Measurements from ENCODE around the gene KNDC1.
"Not testable (repeated sequence)": the region's sequence is repeated elsewhere in the genome, so short reads cannot be mapped to it uniquely, and the experiment has no call there.

Gene KNDC1

DNA sequence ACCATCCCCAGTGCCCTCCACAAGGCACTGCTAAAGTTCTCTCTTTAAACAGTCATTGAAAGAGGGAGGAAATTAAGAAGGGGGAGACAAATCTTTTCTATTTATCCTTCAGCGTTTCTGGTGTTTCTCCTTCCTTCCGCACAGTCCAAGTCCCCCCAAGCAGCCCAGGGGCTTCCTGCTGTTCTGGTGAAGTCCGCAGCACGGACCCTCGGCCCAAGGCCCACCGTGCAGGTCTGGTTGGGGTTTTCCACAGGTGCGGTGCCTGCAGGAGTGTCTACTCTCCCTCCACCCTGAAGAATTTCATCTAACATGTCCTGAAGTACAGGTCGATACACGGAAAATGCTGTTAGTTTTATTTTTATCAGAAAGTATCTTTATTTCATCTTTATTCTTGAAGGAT, 34.1 kb upstream of the KNDC1 start:
- no peak for DNase-seq

DNA sequence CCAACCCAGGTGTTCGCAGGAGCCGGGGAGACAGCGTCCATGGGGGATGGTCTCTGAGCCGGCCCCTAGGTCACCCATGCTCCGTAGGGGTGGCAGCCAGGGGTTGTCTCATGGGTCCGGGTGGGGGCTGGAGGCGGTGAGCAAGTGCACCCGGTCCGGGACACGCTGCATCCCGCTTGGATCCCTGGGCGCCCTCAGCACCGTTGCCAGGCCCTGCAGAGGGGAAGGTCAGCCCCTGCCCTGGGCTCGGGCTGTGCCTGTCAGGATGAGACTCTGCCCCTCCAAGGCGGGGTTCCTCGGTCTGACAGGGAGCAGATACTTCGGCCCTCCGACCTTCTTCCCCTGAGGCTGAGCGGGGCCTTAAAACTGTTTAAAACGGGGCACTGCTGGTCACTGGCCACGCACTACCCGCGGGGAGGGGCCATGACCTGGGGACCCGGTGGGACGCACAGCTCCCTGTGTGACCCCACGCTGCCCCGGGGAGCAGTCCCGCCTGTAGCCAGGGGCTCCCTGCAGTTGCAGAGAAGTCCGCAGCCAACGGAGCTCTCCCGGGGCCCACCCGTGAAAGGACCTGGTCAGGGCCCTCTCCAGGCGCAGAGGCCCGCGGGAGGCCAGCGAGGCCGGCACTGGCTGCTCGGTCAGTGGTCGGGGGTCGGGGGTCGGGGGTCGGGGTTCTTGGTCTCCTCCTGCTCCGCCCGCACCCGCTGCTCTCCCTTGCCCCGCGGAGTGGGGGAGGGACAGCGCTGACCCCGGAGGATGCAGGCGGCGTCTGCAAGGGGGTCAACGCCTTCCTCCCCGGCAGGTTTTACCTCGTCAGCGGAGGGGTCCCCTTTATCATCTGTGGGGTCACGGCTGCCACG, 33.4 kb upstream of the KNDC1 start:
- no peak for DNase-seq

DNA sequence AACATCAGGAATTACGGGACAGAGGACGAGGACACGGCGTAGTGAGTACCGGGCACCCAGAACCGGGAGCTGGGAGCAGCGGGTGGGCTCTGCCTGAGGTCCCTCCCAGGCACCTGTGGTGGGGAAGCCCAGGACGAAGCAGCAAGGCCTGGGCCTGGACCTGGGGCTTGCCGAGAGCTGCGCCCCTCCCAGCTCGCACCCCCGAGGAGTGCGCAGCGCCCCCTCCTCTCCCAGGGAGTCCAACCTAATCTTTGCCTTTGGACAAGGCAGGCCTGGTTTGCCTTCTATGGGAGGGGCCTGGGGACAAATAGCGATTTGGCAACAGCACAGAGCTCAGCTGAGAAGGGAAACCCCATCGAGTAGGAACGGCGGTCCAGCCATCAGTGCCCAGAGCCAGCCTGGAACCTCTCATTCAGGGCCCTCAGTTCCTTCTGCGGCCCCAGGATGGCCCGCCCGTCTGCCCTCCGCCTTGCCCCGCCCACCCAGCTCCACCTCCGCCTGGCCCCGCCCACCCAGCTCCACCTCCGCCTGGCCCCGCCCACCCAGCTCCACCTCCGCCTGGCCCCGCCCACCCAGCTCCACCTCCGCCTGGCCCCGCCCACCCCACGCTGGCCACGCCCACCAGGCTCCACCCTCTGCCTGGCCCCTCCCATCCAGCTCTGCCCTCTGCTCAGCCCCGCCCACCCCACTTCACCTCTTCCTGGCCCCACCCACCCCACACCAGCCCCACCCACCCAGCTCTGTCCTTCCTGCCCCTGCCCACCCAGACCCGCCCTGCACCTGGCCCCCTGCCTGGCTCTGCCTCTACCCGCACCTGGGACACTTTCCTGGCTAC, 32.5 kb upstream of the KNDC1 start:
- no peak for DNase-seq

DNA sequence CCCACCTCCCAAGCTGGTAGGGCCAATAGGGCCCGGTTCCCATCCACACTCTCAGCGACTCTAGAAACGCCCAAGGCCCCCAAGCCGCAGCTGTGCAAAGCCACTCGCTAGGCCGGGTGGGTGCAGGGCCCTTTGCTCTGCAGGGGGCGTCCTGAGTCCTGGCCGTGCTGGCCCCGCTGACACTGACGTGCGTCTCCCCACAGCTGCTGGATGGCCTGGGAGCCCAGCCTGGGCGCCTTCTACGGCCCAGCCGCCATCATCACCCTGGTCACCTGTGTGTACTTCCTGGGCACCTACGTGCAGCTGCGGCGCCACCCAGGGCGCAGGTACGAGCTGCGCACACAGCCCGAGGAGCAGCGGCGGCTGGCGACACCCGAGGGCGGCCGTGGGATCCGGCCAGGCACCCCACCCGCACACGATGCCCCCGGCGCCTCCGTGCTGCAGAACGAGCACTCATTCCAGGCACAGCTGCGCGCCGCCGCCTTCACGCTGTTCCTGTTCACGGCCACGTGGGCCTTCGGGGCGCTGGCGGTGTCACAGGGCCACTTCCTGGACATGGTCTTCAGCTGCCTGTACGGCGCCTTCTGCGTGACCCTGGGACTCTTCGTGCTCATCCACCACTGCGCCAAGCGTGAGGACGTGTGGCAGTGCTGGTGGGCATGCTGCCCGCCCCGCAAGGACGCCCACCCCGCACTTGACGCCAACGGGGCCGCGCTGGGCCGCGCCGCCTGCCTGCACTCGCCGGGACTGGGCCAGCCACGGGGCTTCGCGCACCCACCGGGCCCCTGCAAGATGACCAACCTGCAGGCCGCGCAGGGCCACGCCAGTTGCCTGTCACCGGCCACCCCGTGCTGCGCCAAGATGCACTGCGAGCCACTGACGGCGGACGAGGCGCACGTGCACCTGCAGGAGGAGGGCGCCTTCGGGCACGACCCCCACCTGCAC, 31.6 kb upstream of the KNDC1 start:
- no peak for DNase-seq

DNA sequence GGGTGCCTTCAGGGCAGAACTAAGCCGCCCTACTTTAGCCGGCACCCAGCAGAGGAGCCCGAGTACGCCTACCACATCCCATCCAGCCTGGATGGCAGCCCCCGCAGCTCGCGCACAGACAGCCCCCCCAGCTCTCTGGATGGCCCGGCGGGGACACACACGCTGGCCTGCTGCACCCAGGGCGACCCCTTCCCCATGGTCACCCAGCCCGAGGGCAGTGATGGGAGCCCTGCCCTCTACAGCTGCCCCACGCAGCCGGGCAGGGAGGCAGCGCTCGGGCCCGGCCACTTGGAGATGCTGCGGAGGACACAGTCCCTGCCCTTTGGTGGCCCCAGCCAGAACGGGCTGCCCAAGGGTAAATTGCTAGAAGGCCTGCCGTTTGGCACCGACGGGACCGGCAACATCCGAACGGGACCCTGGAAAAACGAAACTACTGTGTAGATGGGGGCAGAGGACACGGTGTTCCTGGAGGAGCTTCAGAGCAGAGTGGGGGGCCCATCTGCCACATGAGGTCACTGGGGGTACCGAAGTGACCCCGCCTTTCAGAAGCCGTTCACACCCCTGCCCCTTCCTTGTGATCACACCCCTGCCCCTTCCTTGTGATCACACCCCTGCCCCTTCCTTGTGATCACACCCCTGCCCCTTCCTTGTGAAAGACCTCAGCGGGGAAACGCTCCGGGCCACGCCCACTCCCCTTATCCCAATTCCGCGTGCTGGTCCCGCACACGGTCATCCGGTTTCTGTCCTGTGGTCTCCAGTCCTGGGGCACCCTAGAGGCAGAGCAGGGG, 30.8 kb upstream of the KNDC1 start:
- no peak for DNase-seq

DNA sequence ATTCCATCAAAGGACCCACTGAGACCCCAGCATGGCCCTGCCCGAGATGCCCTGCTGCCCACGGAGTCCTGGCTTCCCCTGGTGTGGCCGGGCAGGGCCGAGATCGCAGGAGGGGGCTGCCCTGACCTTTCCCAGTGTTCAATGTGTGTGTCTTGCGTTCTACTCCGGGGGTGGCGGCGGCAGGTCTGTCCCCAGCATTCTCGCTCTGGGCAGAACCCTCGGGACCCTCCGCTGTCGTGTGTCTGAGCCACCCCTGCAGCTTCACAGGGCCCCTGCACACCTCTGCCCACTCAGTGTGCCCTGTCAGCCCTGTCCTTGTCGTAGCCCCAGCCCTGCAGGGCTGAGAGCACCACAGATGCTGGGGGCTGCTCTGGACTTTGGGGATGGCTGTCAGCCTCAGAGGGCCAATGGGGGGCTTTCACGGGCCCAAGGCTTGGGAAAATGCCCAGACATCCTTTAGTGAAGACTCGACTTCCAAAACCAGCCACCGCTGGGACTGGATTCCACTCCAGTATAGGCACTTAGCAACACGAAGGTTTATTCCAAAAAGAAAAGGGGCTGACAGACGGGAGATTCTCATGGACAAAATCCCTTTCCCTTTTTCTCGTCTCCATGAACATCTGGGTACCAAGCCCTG, 30.0 kb upstream of the KNDC1 start:
- no peak for DNase-seq

DNA sequence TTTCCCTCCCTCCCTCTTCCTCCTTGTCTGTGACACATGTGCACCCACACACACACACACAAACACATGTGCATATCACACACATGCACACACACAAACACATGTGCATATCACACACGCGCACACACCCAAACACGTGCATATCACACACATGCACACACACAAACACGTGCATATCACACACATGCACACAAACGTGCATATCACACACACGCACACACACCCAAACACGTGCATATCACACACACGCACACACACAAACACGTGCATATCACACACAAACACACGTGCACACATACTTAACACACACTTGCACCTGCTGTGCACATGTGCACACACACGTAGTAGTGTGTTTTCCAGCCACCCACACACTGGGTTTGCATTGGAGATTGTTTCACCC, 29.4 kb upstream of the KNDC1 start:
- DNase-seq: no peak

DNA sequence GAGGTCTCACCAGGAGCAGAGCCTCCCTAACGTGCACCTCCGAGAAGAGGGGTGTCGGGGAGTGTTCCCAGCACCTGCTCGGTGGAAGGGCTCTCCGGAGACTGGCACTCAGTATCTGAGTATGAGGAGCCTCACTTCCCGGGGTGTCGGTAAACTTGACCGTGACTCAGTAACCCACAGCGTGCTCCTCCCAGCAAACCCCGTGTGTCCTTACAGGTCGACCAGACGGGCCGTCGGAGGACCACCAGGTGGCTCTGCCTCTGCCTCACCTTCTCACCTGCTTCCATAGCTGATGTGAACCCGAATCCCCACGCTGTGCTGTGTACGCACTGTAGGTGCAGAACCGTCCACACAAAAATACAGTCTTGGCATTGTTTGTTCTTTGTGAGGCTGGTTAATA, 29.0 kb upstream of the KNDC1 start:
- no peak for DNase-seq

DNA sequence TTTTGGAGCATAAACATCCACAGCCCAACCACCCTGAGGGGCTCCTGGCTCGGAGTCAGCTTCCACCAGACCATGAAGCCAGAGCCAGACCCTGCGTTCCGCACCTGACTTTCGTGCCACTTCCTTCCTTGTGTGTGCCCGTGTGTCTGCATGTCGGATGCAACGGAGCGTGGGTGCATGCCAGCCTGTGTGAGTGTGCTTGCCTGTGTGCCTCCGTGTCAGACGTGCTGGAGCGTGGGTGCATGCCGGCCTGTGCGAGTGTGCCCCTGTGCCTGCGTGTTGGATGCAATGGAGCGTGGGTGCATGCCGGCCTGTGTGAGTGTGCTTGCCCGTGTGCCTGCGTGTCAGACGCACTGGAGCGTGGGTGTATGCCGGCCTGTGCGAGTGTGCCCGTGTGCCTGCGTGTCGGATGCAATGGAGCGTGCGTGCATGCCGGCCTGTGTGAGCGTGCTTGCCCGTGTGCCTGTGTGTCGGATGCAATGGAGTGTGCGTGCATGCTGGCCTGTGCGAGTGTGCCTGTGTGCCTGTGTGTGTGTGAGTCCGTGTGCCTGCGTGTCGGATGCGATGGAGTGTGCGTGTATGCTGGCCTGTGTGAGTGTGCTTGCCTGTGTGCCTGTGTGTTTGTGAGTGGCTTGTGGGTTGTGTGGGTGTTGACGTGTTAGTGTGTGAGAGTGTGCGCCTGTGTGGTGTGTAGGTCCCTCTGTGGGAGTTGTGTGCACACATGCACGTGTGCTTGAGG, 28.1 kb upstream of the KNDC1 start:
- no peak for DNase-seq

DNA sequence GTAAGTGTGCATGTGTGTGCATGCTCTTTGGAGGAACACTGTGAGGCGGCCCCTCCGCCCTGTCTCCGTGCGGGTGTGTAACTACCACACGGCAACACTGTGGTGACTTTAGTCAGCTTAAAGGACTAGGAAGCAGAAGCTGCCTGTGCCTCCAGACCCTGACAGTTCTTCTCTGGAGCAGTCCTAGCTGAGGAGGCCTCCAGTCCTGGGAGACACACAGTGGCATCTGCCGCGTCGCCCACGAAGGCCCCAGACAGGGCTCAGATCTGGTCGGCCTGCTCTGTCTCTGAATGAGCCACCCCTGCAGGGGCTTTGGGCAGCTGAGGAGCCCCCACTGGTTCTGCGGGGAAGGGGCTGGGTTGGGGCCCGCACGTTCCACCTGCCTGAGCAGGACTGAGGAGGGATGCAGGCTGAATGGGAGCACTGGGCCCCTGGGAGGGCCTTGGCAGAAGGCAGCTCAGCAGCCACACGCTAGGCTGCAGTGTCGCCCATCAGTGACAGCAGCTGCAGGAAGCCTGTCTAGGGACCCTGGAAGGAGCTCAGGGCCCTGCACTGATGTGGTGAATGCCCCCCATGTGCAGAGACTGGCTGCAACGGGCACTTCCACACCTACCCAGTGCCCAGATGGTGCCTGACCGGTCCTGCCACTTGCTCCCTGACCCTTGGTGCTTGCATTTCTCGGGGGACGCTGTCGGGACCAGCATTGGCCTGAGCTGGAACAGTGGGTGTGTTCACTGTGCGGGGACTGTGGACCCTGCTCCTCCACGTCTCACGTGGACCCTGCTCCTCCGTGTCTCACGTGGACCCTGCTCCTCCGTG, 27.3 kb upstream of the KNDC1 start:
- DNase-seq: no peak

DNA sequence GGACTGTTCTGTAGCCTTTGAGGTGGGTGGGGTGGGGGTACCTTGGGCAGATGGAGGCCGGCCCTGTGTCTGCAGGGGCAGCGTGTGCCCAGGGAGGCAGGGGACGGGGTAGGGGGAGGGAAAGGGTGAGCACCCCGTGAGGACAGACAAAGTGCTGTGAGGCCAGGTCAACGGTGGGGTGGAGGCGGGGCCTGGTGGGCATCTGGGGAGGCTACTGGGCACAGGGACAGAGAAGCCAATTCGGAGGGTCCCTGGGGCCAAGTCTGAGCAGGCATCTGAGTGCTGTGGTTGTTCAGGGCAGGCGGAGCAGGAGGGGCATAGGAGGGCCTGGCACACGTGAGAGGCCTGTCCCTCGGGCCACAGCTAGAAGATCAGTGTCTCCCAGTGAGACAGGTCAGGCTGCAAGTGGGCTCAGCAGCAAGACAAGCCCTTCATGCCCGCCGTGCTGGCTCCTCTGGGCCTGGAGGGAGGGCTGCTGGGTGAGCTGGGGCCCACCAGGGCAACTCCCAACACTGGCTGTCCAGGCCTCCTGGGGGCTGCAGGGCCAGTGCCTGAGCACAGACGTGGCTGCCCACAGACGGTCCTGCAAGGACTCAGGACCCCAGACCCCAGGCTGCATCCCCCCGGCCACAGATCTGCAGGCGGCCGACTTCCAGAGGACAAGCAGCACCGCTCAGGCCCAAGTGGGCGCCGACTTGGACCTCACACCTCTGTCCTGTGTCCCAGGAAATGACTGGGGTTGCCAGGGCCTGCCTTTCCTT, 26.4 kb upstream of the KNDC1 start:
- no peak for DNase-seq

DNA sequence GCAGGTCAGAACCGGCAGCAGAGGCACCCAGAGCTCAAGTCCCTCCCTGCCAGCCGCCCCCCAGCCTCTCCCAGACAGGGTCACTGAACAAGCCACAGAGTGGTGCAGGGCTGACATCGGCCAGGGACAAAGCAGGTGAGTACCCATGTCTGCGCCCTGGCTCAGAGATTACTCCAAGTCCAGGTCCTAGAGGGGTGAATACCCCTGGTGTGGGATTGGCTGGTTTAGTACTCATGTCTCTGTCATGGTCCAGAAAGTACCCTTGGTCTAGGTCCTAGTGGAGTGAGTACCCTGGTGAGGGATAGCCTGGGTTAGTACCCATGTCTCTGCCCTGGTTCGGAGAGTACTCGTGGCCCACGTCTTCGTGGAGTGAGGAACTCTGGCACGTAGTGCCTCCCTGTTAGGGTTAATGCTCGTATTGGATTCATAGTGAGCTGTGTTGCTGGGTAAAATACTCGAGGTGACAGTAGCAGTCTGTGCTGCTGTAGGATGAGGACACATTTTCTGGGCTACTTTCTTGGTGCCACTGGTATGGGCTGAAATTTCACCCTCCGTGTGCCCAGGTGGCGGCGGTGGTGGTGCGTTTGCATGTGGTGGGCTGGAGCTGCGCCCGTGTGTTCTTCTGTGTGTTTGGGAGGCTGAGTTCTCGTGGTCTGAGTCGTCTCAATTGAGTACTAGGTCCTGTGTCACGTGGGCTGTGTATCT, 25.5 kb upstream of the KNDC1 start:
- no peak for DNase-seq

DNA sequence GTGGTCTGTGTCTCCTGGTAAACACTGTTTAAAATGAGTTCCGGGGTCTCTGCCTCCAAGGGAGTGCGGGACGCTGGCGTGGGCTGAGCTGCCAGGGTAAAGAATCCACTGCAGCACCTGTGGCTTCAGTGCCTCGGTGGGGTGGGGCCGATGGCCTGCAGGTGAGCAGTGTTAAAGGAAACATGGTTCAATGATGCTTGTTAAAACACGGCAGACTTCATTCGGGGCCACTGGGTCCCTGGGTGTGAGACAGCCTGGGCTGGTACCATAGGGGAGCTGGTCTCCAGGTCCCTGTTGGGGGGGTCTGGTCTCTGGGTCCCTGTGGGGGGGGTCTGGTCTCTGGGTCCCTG, 24.9 kb upstream of the KNDC1 start:
- DNase-seq: no peak

DNA sequence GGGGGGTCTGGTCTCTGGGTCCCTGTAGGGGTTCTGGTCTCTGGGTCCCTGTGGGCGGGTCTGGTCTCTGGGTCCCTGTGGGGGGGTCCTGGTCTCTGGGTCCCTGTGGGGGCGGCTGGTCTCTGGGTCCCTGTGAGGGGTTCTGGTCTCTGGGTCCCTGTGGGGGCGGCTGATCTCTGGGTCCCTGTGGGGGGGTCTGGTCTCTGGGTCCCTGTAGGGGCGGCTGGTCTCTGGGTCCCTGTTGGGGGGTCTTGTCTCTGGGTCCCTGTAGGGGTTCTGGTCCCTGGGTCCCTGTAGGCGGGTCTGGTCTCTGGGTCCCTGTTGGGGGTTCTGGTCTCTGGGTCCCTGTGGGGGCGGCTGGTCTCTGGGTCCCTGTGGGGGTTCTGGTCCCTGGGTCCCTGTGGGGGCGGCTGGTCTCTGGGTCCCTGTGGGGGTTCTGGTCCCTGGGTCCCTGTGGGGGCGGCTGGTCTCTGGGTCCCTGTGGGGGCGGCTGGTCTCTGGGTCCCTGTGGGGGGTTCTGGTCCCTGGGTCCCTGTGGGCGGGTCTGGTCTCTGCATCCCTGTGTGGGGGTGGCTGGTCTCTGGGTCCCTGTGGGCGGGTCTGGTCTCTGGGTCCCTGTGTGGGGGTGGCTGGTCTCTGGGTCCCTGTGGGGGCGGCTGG, 22.4 kb upstream of the KNDC1 start:
- DNase-seq: not testable (repeated sequence)

DNA sequence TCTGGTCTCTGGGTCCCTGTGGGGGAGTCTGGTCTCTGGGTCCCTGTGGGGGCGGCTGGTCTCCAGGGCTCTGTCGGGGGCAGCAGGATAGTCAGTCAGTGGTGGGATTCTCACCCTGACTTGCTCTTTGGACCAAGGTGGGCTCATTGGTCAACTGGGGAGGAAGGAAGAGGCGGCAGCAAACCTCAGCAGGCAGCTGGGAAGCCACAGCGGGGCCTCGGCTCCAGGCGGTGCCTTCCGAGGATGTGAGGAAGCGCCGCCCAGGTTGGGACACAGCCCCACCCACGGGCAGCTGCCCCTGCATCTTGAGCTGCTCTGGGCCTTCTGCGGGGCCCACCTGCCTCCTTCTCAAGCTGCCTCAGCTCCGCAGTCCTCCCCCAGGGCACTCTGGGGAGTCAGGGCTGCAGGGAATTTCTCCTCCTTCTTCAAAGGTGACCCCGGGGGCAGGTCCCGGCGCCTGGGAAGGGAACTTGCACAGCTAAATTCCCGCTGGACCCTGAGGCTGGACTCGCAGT, 20.4 kb upstream of the KNDC1 start:
- no peak for DNase-seq

DNA sequence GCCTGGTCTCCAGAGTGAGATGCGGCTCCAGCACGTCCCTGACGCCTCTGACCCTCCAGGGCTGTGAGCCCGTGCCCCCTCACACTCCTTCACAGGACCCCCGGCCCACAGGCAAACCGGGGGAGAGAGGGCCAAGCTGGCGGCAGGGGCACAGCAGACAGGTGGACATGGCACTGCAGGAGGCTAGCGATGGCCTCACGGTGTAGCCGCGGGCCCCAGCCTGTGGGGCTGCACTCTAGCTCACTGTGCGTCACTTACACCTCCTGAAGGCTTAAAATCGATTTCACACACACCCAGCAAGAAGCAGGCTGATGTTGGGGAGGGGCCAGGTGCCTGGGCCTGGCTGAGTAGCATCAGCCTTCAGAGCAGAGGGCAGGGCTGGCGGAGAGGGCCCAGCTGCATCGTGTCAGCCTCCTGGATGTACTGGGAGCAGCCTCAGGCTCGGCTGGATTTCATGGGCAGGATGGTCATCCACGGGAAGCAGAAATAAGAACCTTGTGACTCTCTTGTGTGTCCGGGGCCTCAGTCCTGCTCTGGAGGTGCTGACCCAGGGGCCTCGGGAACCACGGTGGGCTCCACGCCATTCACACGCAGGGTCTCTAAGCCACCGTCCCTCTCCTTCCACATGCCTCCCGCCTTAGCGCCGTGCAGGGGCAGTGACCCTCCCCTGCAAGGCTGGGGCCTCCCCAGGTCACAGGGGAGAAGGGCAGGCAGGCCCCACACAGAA, 19.4 kb upstream of the KNDC1 start:
- DNase-seq: no peak

Measured in NCI-H524 treated with DMSO at 0.1 percent for 48 hours (cell line).